ENCODE data around the gene SLC35E2B. TPM values are rescaled to one million over a fixed set of nuclear protein-coding genes. Genes with fewer than 3 reads are reported as not detected.
"Not testable (repeated sequence)": the region's sequence is repeated elsewhere in the genome, so short reads cannot be mapped to it uniquely, and the experiment has no call there.

SLC35E2B gene
- total RNA-seq, 2 experiments from 2014 or later, result 62.5 to 65.0 TPM

GRCh38 chr1:1677718-1678580 lies 14.6 kb downstream of the SLC35E2B start:
- H3K27ac Mint-ChIP-seq, result peak overlapping the region; percentile 97
- peaks cover 11% of the 10 kb centered on the region for H3K36me3 Mint-ChIP-seq (ENCODE audit: low read depth)
- H3K9me3 Mint-ChIP-seq, result no peaks in the 10 kb centered on the region
- DNase-seq, result peak; percentile 61
- CTCF ChIA-PET, result interaction anchor here (1.1 kb wide), 1 partner anchor 12 kb away, joined by 3 read pairs; no protein-coding TSS in a partner anchor
- H3K4me1 Mint-ChIP-seq, result peaks cover 25% of the 10 kb centered on the region
- POLR2A ChIA-PET, result no interaction called here
- no peaks in the 10 kb centered on the region for H3K27me3 Mint-ChIP-seq
- H3K4me3 Mint-ChIP-seq, result peak overlapping the region; percentile 76

GRCh38 chr1:1676087-1676486 lies 16.5 kb downstream of the SLC35E2B start:
- H3K9me3 Mint-ChIP-seq, H3K27ac Mint-ChIP-seq, H3K27me3 Mint-ChIP-seq: not testable (repeated sequence)

GRCh38 chr1:1675218-1675617 lies 17.4 kb downstream of the SLC35E2B start:
- not testable (repeated sequence) for H3K27me3 Mint-ChIP-seq; H3K36me3 Mint-ChIP-seq (ENCODE audit: low read depth)

More at GRCh38 chr1:1676087-1676486, 16.5 kb downstream of the SLC35E2B start:
- H3K4me3 Mint-ChIP-seq; H3K36me3 Mint-ChIP-seq (ENCODE audit: low read depth); CTCF ChIA-PET; POLR2A ChIA-PET; DNase-seq: not testable (repeated sequence)
- H3K4me1 Mint-ChIP-seq, result peaks cover 25% of the 10 kb centered on the region

GRCh38 chr1:1674806-1675205 lies 17.8 kb downstream of the SLC35E2B start:
- H3K36me3 Mint-ChIP-seq (ENCODE audit: low read depth); H3K27ac Mint-ChIP-seq; DNase-seq; POLR2A ChIA-PET; H3K27me3 Mint-ChIP-seq; CTCF ChIA-PET; H3K4me3 Mint-ChIP-seq; H3K9me3 Mint-ChIP-seq: not testable (repeated sequence)
- H3K4me1 Mint-ChIP-seq, result peaks cover 25% of the 10 kb centered on the region

More at GRCh38 chr1:1675218-1675617, 17.4 kb downstream of the SLC35E2B start:
- H3K4me1 Mint-ChIP-seq, result peaks cover 25% of the 10 kb centered on the region
- H3K9me3 Mint-ChIP-seq, DNase-seq, H3K27ac Mint-ChIP-seq, H3K4me3 Mint-ChIP-seq, CTCF ChIA-PET, POLR2A ChIA-PET: not testable (repeated sequence)

- peaks cover 6% of the 10 kb centered on the region for H3K4me1 Mint-ChIP-seq
- no peak overlapping the region for H3K27ac Mint-ChIP-seq
- H3K36me3 Mint-ChIP-seq (ENCODE audit: low read depth), result peaks cover 9% of the 10 kb centered on the region
- POLR2A ChIA-PET, result no interaction called here
- no peak for DNase-seq
- H3K4me3 Mint-ChIP-seq, result no peak overlapping the region
- no peaks in the 10 kb centered on the region for H3K27me3 Mint-ChIP-seq
- CTCF ChIA-PET, result no interaction called here
- no peaks in the 10 kb centered on the region for H3K9me3 Mint-ChIP-seq
Measured at GRCh38 chr1:1672181-1672965, 20.2 kb downstream of the SLC35E2B start.

- Mint-ChIP-seq H3K27me3 (no peaks in the 10 kb centered on the region), H3K4me3 (no peak overlapping the region), H3K9me3 (no peaks in the 10 kb centered on the region), H3K4me1 (peaks cover 5% of the 10 kb centered on the region), H3K36me3 (ENCODE audit: low read depth) (peaks cover 10% of the 10 kb centered on the region), H3K27ac (peak overlapping the region; percentile 36)
- DNase-seq, result no peak
- ChIA-PET POLR2A (no interaction called here), CTCF (no interaction called here)
Measured at GRCh38 chr1:1671365-1672119, 21.1 kb downstream of the SLC35E2B start.

GRCh38 chr1:1670866-1671265 lies 21.7 kb downstream of the SLC35E2B start:
- ChIA-PET POLR2A (no interaction called here), CTCF (no interaction called here)
- Mint-ChIP-seq H3K4me3 (no peak overlapping the region), H3K9me3 (no peaks in the 10 kb centered on the region), H3K27ac (no peak overlapping the region), H3K36me3 (ENCODE audit: low read depth) (peaks cover 11% of the 10 kb centered on the region), H3K4me1 (peaks cover 5% of the 10 kb centered on the region), H3K27me3 (no peaks in the 10 kb centered on the region)
- DNase-seq, result no peak

- Mint-ChIP-seq H3K27ac (peak overlapping the region; percentile 13), H3K9me3 (no peaks in the 10 kb centered on the region), H3K27me3 (no peaks in the 10 kb centered on the region), H3K4me3 (no peak overlapping the region), H3K36me3 (ENCODE audit: low read depth) (peaks cover 11% of the 10 kb centered on the region), H3K4me1 (peaks cover 5% of the 10 kb centered on the region)
- ChIA-PET POLR2A (interaction anchor here (0.9 kb wide), 1 partner anchor 9 kb away, joined by 3 read pairs; no protein-coding TSS in a partner anchor), CTCF (interaction anchor here (1.0 kb wide), 2 partner anchors 15 to 239 kb away, joined by 3 read pairs; no protein-coding TSS in a partner anchor)
- DNase-seq, result no peak
Measured at GRCh38 chr1:1669468-1670440, 22.8 kb downstream of the SLC35E2B start.

- DNase-seq, result no peak
- H3K4me3 Mint-ChIP-seq, result no peak overlapping the region
- H3K36me3 Mint-ChIP-seq (ENCODE audit: low read depth), result peaks cover 7% of the 10 kb centered on the region
- ChIA-PET POLR2A (no interaction called here), CTCF (interaction anchor here (0.8 to 3.1 kb wide), 4 partner anchors 11 to 62 kb away, joined by 3 to 13 read pairs (median 4); no protein-coding TSS in a partner anchor)
- H3K4me1 Mint-ChIP-seq, result peaks cover 16% of the 10 kb centered on the region
- H3K27me3 Mint-ChIP-seq, result no peaks in the 10 kb centered on the region
- no peak overlapping the region for H3K27ac Mint-ChIP-seq
- no peaks in the 10 kb centered on the region for H3K9me3 Mint-ChIP-seq
Measured at GRCh38 chr1:1666526-1666925, 26.1 kb downstream of the SLC35E2B start.

- Mint-ChIP-seq H3K4me1 (peaks cover 19% of the 10 kb centered on the region), H3K27me3 (no peaks in the 10 kb centered on the region), H3K9me3 (no peaks in the 10 kb centered on the region), H3K4me3 (no peak overlapping the region), H3K36me3 (ENCODE audit: low read depth) (peaks cover 7% of the 10 kb centered on the region), H3K27ac (no peak overlapping the region)
- peak; percentile 17 for DNase-seq
- POLR2A ChIA-PET, result no interaction called here
- CTCF ChIA-PET, result interaction anchor here (0.8 to 3.1 kb wide), 4 partner anchors 12 to 63 kb away, joined by 3 to 13 read pairs (median 4); no protein-coding TSS in a partner anchor
Measured at GRCh38 chr1:1665815-1666251, 26.8 kb downstream of the SLC35E2B start.

GRCh38 chr1:1664941-1665814 lies 27.4 kb downstream of the SLC35E2B start:
- no peak overlapping the region for H3K27ac Mint-ChIP-seq
- H3K36me3 Mint-ChIP-seq (ENCODE audit: low read depth), result peaks cover 7% of the 10 kb centered on the region
- no peak for DNase-seq
- no peaks in the 10 kb centered on the region for H3K27me3 Mint-ChIP-seq
- H3K9me3 Mint-ChIP-seq, result no peaks in the 10 kb centered on the region
- no peak overlapping the region for H3K4me3 Mint-ChIP-seq
- ChIA-PET CTCF (interaction anchor here (0.8 to 3.1 kb wide), 5 partner anchors 11 to 64 kb away, joined by 3 to 13 read pairs (median 4); no protein-coding TSS in a partner anchor), POLR2A (no interaction called here)
- peaks cover 19% of the 10 kb centered on the region for H3K4me1 Mint-ChIP-seq
